HL-60 (cell line): ENCODE data around the gene PRKRA.

Experiments
- DNase-seq, 2 experiments: peaks; one replicate each; pipeline ENCODE4 v3.0.0-alpha.2; 2010 to 2020; ENCODE audit warnings: low read depth in 1 of 2, low spot score in 1 of 2
- H3K27ac ChIP-seq: fragments of 250-450 bp; sonication (Bioruptor Pico); replicated peaks from 2 replicates; pipeline ENCODE4 v1.5.1; 2020; ENCODE audit warnings: mild to moderate bottlenecking, moderate library complexity
- H3K27me3 ChIP-seq: fragments of 250-450 bp; sonication (Bioruptor Pico); 2 replicates; pipeline ENCODE4 v1.5.1; 2021; ENCODE audit warnings: mild to moderate bottlenecking, moderate library complexity; ENCODE audit not compliant: insufficient read depth, poor library complexity, severe bottlenecking
- H3K4me3 ChIP-seq: replicated peaks from 2 replicates; pipeline ENCODE4 v1.5.1; 2011; ENCODE audit warnings: mild to moderate bottlenecking, control low read depth, low read length; ENCODE audit not compliant: insufficient read depth
- CTCF ChIP-seq: IDR thresholded peaks from one replicate; pipeline ENCODE4 v1.5.1; 2011; ENCODE audit warnings: low read length, control low read depth, inconsistent platforms; ENCODE audit not compliant: insufficient read depth
- GABPA ChIP-seq: IDR thresholded peaks from 2 replicates; pipeline ENCODE4 v1.6.1; 2012; ENCODE audit warnings: low read depth
- POLR2AphosphoS5 ChIP-seq: IDR thresholded peaks from 2 replicates; pipeline ENCODE4 v1.6.1; 2012; ENCODE audit warnings: low read depth
- REST ChIP-seq: IDR thresholded peaks from 2 replicates; pipeline ENCODE4 v1.6.1; 2012; ENCODE audit warnings: low read depth; ENCODE audit not compliant: insufficient replicate concordance
- SPI1 ChIP-seq: IDR thresholded peaks from 2 replicates; pipeline ENCODE4 v1.6.1; 2012; ENCODE audit warnings: low read depth, mild to moderate bottlenecking, borderline replicate concordance

Gene PRKRA

DNA sequence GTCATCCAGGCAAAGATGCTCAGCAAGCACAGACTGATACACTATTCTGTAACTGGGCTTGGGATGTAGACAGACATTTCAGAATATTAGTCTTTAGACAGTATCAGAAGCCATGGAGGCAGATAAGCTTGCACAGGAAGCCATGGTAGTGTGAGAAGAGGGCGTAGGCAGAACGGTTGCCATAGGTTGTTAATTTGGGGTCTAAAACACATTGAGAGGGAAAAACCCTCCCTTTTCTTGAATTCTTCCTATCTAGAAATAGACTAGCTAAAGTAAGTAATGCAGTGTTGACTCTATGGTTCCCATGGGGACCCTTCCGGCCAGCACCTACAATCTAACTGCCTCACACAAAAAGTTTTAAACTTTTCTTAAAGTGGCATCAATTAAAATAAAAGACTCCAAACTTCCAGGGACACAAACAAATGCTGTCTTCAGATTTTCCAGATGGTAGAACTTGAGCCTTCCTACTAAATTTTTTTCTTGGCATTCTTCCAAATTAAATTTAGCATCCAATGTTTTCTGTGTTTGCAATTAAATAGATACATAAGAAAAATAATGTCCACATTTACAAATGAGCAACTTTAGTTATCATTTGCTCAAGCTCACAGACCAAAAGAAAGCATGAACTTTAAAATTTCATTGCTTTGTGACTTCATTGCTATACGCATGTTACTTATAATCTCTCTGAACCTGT, 1.9 kb downstream of the PRKRA start:
- no peak overlapping the region for H3K4me3 ChIP-seq
- H3K27ac ChIP-seq = no peak overlapping the region
- no peak for DNase-seq
- no peaks in the 10 kb centered on the region for H3K27me3 ChIP-seq
- TF ChIP-seq GABPA = no peak
- no peak for TF ChIP-seq SPI1
- TF ChIP-seq CTCF = no peak
- no peak for TF ChIP-seq POLR2AphosphoS5
- no peak for TF ChIP-seq REST

DNA sequence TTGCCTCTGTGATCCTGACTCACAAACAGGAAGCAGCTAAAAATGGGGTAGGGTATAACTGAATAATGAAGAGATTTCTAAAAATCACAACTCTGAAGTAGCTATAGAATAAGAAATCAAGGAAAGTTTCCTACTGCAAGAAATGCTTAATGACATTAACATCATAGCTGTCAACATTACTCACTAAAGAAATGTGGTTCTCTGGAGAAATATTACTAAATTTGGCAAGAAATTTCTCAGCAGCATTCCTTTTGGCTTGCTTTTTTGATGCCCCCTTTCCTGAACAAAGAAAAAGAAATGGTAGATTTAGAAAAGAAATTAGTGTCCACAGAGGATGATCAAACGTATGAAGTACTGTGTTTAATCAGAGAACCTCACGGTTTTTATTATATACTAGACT, 9.5 kb downstream of the PRKRA start:
- Histone ChIP-seq H3K27ac (no peak overlapping the region), H3K27me3 (no peaks in the 10 kb centered on the region), H3K4me3 (no peak overlapping the region)
- TF ChIP-seq POLR2AphosphoS5 (no peak), SPI1 (no peak), CTCF (no peak), REST (no peak), GABPA (no peak)
- no peak for DNase-seq

GRCh38 chr2:178436662-178437061, 14.3 kb downstream of the PRKRA start:
- Histone ChIP-seq H3K27ac (no peak overlapping the region), H3K27me3 (no peaks in the 10 kb centered on the region), H3K4me3 (no peak overlapping the region)
- no peak for TF ChIP-seq GABPA
- TF ChIP-seq CTCF = no peak
- TF ChIP-seq REST = no peak
- no peak for TF ChIP-seq SPI1
- no peak for TF ChIP-seq POLR2AphosphoS5
- DNase-seq = no peak
